ENCODE results near the gene PLEKHG4B.

Gene PLEKHG4B

GRCh38 chr5:76358-77169 is 15.4 kb upstream of the PLEKHG4B start:
- no peak for DNase-seq (ENCODE audit: low read depth)
- no peak overlapping the region for H3K4me3 ChIP-seq (ENCODE audit: control insufficient read depth, low read depth, low read length)
- TF ChIP-seq CTCF (IDR thresholded peaks at IDR 0.05; ENCODE audit: control insufficient read depth, insufficient read depth, low read depth, low read length, missing control alignments) = no peak

DNA sequence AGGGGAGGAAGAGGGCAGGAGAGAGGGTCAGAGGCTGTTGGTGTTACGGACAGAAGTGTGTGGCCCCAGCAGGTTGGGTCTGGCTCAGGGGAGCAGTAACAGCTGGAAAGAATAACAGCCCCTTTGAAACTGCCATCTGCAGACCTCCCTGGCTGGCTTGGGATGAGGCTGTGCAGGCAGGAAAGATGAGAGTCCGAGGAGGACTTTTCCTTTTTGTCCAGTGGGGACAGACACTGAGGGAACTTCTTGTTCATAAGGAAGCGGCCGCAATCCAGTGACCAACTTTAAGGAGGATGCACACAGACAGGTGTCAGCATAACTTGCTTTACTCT is 14.8 kb upstream of the PLEKHG4B start:
- no peak for DNase-seq (ENCODE audit: low read depth)
- TF ChIP-seq CTCF (IDR thresholded peaks at IDR 0.05; ENCODE audit: control insufficient read depth, insufficient read depth, low read depth, low read length, missing control alignments) = no peak
- no peak overlapping the region for H3K4me3 ChIP-seq (ENCODE audit: control insufficient read depth, low read depth, low read length)

DNA sequence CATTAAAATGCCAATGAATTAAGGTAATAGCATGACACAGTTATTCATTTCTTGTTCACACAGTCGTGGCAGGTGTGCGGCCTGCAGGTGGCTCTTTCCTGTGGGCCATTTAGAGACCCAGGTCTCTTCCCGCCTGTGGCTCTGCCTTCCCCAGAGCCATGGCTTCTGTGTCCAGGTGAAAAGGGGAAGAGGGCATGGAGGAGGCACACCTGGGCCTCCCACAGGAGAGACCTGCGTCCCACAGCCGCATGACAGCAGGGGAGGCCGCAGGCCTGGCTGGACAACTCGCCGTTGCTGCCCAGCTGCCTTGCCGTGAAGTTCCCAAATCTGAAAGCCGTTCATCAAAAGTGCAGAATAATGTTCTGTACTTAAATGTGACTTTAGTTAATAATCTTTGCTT is 14.4 kb upstream of the PLEKHG4B start:
- TF ChIP-seq CTCF (IDR thresholded peaks at IDR 0.05; ENCODE audit: control insufficient read depth, insufficient read depth, low read depth, low read length, missing control alignments) = no peak
- H3K4me3 ChIP-seq (ENCODE audit: control insufficient read depth, low read depth, low read length) = no peak overlapping the region
- no peak for DNase-seq (ENCODE audit: low read depth)

DNA sequence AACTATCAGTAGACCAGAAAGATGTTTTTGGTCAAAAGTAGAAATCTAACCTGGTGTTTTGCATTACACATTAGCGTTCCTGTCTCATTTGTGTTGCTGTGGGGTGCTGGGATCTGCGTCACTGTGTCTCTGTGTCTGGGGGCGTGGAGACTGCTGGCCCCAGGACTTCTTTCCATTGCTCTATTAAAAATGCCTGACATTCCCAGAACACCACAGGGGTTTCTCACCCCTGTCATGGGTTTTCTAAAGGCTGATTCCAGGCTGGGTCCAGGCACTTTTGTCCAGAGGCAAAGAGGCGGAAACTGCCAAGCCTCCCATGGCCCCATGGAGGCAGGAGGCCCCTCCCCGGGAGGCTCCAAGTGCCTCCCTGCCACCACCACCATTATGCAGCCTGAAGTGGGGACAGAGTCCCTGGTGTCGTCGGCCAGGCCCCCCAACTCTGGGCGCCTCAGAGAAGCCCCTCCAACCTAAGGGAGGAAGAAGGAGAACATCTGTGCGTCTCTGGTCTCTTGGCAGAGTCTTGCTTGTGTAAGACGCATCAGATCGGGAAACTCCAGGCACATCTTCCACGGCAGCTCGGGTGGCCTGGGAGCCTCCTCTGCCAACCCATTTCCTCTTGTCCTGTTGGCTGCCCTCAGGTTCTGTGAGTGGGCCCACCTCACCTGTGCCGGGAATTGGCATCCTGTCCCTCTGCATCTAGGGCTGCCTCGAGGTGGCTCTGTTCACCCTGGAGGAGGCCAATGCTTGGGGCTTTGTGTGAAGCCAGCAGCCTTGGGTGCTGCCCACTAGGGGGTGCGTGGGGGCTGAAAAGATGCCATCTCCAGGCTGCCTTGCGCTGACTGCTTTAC is 13.8 kb upstream of the PLEKHG4B start:
- no peak overlapping the region for H3K4me3 ChIP-seq (ENCODE audit: control insufficient read depth, low read depth, low read length)
- peak; percentile 78 for TF ChIP-seq CTCF (IDR thresholded peaks at IDR 0.05; ENCODE audit: control insufficient read depth, insufficient read depth, low read depth, low read length, missing control alignments)
- DNase-seq (ENCODE audit: low read depth) = peak; percentile 34

DNA sequence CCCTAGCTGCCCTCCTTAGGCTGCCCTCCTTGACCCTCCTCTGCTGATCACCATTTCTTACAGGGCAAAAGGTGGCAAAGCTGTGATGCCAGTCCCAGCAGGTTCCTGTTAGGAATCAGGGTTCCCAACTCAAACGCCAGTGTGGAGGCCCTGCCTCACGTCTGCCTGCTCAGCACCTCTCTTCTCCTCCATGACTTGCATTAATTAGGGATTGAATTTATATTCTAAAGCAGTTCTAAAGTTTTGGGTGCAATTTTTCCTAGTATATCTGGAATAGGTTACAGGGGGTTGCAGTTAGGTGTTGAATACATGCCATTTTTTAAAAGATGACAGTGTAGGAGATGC is 13.2 kb upstream of the PLEKHG4B start:
- no peak for DNase-seq (ENCODE audit: low read depth)
- no peak overlapping the region for H3K4me3 ChIP-seq (ENCODE audit: control insufficient read depth, low read depth, low read length)
- TF ChIP-seq CTCF (IDR thresholded peaks at IDR 0.05; ENCODE audit: control insufficient read depth, insufficient read depth, low read depth, low read length, missing control alignments) = no peak

DNA sequence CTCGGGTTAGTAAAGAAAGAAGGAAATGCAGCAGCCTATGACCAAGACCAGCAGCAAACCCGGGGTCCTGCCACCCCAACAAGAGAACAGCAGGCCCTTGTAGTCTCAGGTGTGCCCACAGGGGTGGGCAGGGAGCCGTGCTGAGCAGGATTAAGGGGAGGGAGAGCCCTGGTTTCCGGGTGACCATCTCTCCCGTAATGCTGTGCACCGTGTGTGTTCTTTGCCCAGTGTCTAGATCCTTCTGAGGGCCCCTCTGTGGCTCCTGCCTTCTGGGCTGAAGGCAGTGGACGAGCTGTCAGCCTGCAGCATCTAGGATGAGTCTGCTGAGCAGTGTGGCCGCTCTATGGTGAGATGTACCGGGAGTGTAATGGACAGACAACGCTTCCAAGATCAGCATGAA is 12.7 kb upstream of the PLEKHG4B start:
- DNase-seq (ENCODE audit: low read depth) = no peak
- no peak overlapping the region for H3K4me3 ChIP-seq (ENCODE audit: control insufficient read depth, low read depth, low read length)
- no peak for TF ChIP-seq CTCF (IDR thresholded peaks at IDR 0.05; ENCODE audit: control insufficient read depth, insufficient read depth, low read depth, low read length, missing control alignments)
